DOHH2 (cell line): Measurements from ENCODE around the gene ASH1L.
"Not testable (repeated sequence)": the region's sequence is repeated elsewhere in the genome, so short reads cannot be mapped to it uniquely, and the experiment has no call there.

ENCODE experiments used
- H3F3A ChIP-seq: fragments of 200-600 bp; sonication (generic), shearing (Covaris generic); 2 replicates; pipeline ENCODE4 v1.6.0; 2016; ENCODE audit warnings: antibody characterized with exemption, mild to moderate bottlenecking; ENCODE audit not compliant: control insufficient read depth, insufficient read depth
- H3K27ac ChIP-seq: fragments of 200-600 bp; sonication (generic); 2 replicates; pipeline ENCODE4 v1.5.1; 2014; ENCODE audit warnings: low read depth, mild to moderate bottlenecking, low read length, moderate library complexity
- H3K27me3 ChIP-seq: fragments of 200-600 bp; sonication (generic); 2 replicates; pipeline ENCODE4 v1.6.1; 2014; ENCODE audit warnings: mild to moderate bottlenecking, low read length, mixed read lengths; ENCODE audit not compliant: control insufficient read depth
- H3K36me3 ChIP-seq: fragments of 200-600 bp; sonication (generic); 2 replicates; pipeline ENCODE4 v1.6.1; 2014; ENCODE audit warnings: mild to moderate bottlenecking, low read length, moderate library complexity, mixed read lengths; ENCODE audit not compliant: control insufficient read depth
- H3K4me1 ChIP-seq: fragments of 200-600 bp; sonication (generic); 2 replicates; pipeline ENCODE4 v1.6.1; 2014; ENCODE audit warnings: mild to moderate bottlenecking, low read length, mixed read lengths; ENCODE audit not compliant: control insufficient read depth
- H3K4me2 ChIP-seq: fragments of 200-600 bp; sonication (generic); 2 replicates; pipeline ENCODE4 v1.6.0; 2014; ENCODE audit warnings: mild to moderate bottlenecking, low read length, moderate library complexity
- H3K4me3 ChIP-seq: fragments of 200-600 bp; sonication (generic); 2 replicates; pipeline ENCODE4 v1.5.1; 2014; ENCODE audit warnings: mild to moderate bottlenecking, low read length, mixed read lengths
- H3K79me2 ChIP-seq: fragments of 200-600 bp; sonication (generic); 2 replicates; pipeline ENCODE4 v1.6.1; 2014; ENCODE audit warnings: mild to moderate bottlenecking, low read length, mixed read lengths; ENCODE audit not compliant: control insufficient read depth
- H3K9me2 ChIP-seq: fragments of 200-600 bp; sonication (generic); replicated peaks from 2 replicates; pipeline ENCODE4 v1.6.1; 2014; ENCODE audit warnings: mild to moderate bottlenecking, low read length, mixed read lengths; ENCODE audit not compliant: control insufficient read depth
- H3K9me3 ChIP-seq: fragments of 200-600 bp; sonication (generic); 2 replicates; pipeline ENCODE4 v1.6.1; 2014; ENCODE audit warnings: antibody characterized with exemption, low read length, mixed read lengths; ENCODE audit not compliant: control insufficient read depth, insufficient read depth
- H4K20me1 ChIP-seq: fragments of 200-600 bp; sonication (generic); 2 replicates; pipeline ENCODE4 v1.6.0; 2014; ENCODE audit warnings: low read depth, mild to moderate bottlenecking, antibody characterized with exemption, low read length, moderate library complexity; ENCODE audit not compliant: control insufficient read depth, insufficient read depth
- CTCF ChIP-seq: fragments of 200-600 bp; sonication (generic); IDR thresholded peaks from one replicate; pipeline ENCODE4 v1.5.1; 2014; ENCODE audit warnings: antibody characterized with exemption, mild to moderate bottlenecking, low read depth, low read length; ENCODE audit not compliant: poor library complexity, severe bottlenecking
- EZH2phosphoT487 ChIP-seq: fragments of 200-600 bp; sonication (generic); IDR thresholded peaks from 2 replicates; pipeline ENCODE4 v1.6.1; 2017; ENCODE audit warnings: borderline replicate concordance, mild to moderate bottlenecking, antibody characterized with exemption, low read length, moderate library complexity, mixed read lengths

ASH1L gene

GRCh38 chr1:155453141-155453540 is 109.5 kb downstream of the ASH1L start:
- H3K4me2 ChIP-seq: no peak overlapping the region
- H3K27ac ChIP-seq: no peak overlapping the region
- TF ChIP-seq CTCF: no peak
- TF ChIP-seq EZH2phosphoT487: no peak
- H3K79me2 ChIP-seq: no peaks in the 10 kb centered on the region
- no peaks in the 10 kb centered on the region for H4K20me1 ChIP-seq
- H3K9me3 ChIP-seq: no peaks in the 10 kb centered on the region
- no peaks in the 10 kb centered on the region for H3K4me1 ChIP-seq
- no peaks in the 10 kb centered on the region for H3F3A ChIP-seq
- H3K4me3 ChIP-seq: no peak overlapping the region
- peaks cover 31% of the 10 kb centered on the region for H3K36me3 ChIP-seq
- H3K9me2 ChIP-seq: no peaks in the 10 kb centered on the region
- no peaks in the 10 kb centered on the region for H3K27me3 ChIP-seq

GRCh38 chr1:155451199-155451598 is 111.4 kb downstream of the ASH1L start:
- H4K20me1 ChIP-seq: no peaks in the 10 kb centered on the region
- no peak overlapping the region for H3K4me2 ChIP-seq
- H3K9me3 ChIP-seq: no peaks in the 10 kb centered on the region
- TF ChIP-seq EZH2phosphoT487: no peak
- H3F3A ChIP-seq: no peaks in the 10 kb centered on the region
- H3K27ac ChIP-seq: no peak overlapping the region
- H3K79me2 ChIP-seq: no peaks in the 10 kb centered on the region
- H3K4me1 ChIP-seq: no peaks in the 10 kb centered on the region
- no peaks in the 10 kb centered on the region for H3K27me3 ChIP-seq
- H3K9me2 ChIP-seq: no peaks in the 10 kb centered on the region
- no peak overlapping the region for H3K4me3 ChIP-seq
- H3K36me3 ChIP-seq: peaks cover 26% of the 10 kb centered on the region

GRCh38 chr1:155442431-155442830 is 120.2 kb downstream of the ASH1L start:
- H3K36me3 ChIP-seq: peaks cover 15% of the 10 kb centered on the region
- H3K9me3 ChIP-seq, H3K27me3 ChIP-seq, H3K4me1 ChIP-seq, H3K27ac ChIP-seq, H3K79me2 ChIP-seq, H3F3A ChIP-seq, H4K20me1 ChIP-seq, H3K4me3 ChIP-seq, H3K4me2 ChIP-seq, H3K9me2 ChIP-seq: not testable (repeated sequence)

GRCh38 chr1:155437405-155437804 is 125.2 kb downstream of the ASH1L start:
- Histone ChIP-seq H4K20me1 (no peaks in the 10 kb centered on the region), H3K36me3 (peaks cover 28% of the 10 kb centered on the region), H3K4me1 (no peaks in the 10 kb centered on the region), H3F3A (no peaks in the 10 kb centered on the region; the same call in 1 of the 2 replicates), H3K27ac (no peak overlapping the region), H3K9me2 (no peaks in the 10 kb centered on the region), H3K4me3 (no peak overlapping the region), H3K27me3 (no peaks in the 10 kb centered on the region), H3K79me2 (peaks cover 9% of the 10 kb centered on the region), H3K4me2 (no peak overlapping the region), H3K9me3 (no peaks in the 10 kb centered on the region)
- TF ChIP-seq EZH2phosphoT487 (no peak), CTCF (no peak)

- not testable (repeated sequence) for H3K9me2 ChIP-seq, H3K27me3 ChIP-seq, H3K4me3 ChIP-seq, H3K4me2 ChIP-seq, H3F3A ChIP-seq, H3K9me3 ChIP-seq, H3K27ac ChIP-seq, H4K20me1 ChIP-seq, H3K4me1 ChIP-seq
- H3K79me2 ChIP-seq: peaks cover 18% of the 10 kb centered on the region
- peaks cover 36% of the 10 kb centered on the region for H3K36me3 ChIP-seq
Measured at GRCh38 chr1:155433831-155434389, 128.7 kb downstream of the ASH1L start.

- not testable (repeated sequence) for H3F3A ChIP-seq, H3K9me3 ChIP-seq, H3K27me3 ChIP-seq, H3K9me2 ChIP-seq, H4K20me1 ChIP-seq, H3K4me3 ChIP-seq, H3K4me2 ChIP-seq, H3K4me1 ChIP-seq, H3K27ac ChIP-seq
- Histone ChIP-seq H3K79me2 (peaks cover 18% of the 10 kb centered on the region), H3K36me3 (peaks cover 30% of the 10 kb centered on the region)
Measured at GRCh38 chr1:155433128-155433830, 129.3 kb downstream of the ASH1L start.
